Gastroesophageal sphincter (tissue), 4 donors: ENCODE results near the gene MTHFD1L. TPM values are rescaled to one million over a fixed set of nuclear protein-coding genes. Genes with fewer than 3 reads are reported as not detected.

Source experiments
- ATAC-seq: fragments of 150-250 bp; one replicate; pipeline ENCODE4 v1.9.1; 2016; ENCODE audit warnings: mild to moderate bottlenecking, moderate library complexity
- H3K27ac ChIP-seq, 4 donors: fragments of 200-600 bp; sonication (generic) in 3 of 4; 1 replicate in 3 of 4; 2 replicates in 1 of 4; pipeline ENCODE4 v1.5.1; 2016 to 2019
- H3K27me3 ChIP-seq: fragments of 200-600 bp; sonication (generic); one replicate; pipeline ENCODE4 v1.5.1; 2019
- H3K36me3 ChIP-seq, 2 donors: fragments of 200-600 bp; sonication (generic); one replicate each; pipeline ENCODE4 v1.5.1; 2019; ENCODE audit warnings: control low read depth in 1 of 2
- H3K4me1 ChIP-seq, 3 donors: fragments of 200-600 bp; sonication (generic); 1 replicate in 2 of 3; 2 replicates in 1 of 3; pipeline ENCODE4 v1.5.1; 2016 to 2019; ENCODE audit warnings: control low read depth in 2 of 3
- H3K4me3 ChIP-seq, 2 donors: fragments of 200-600 bp; sonication (generic); one replicate each; pipeline ENCODE4 v1.5.1; 2019; ENCODE audit warnings: mild to moderate bottlenecking in 1 of 2, moderate library complexity in 1 of 2
- H3K9me3 ChIP-seq, 3 donors: fragments of 200-600 bp; sonication (generic); one replicate each; pipeline ENCODE4 v1.5.1; 2017 to 2019; ENCODE audit warnings: control low read depth in 2 of 3
- CTCF ChIP-seq, 4 experiments: fragments of 200-600 bp in 2 of 4; fragments of 450-650 bp in 2 of 4; sonication (generic) in 1 of 4; IDR thresholded peaks; one replicate each; pipeline ENCODE4 v1.5.1; 2017 to 2019; ENCODE audit warnings: antibody characterized with exemption in 4 of 4, mild to moderate bottlenecking in 2 of 4, moderate library complexity in 2 of 4
- EP300 ChIP-seq: sonication (generic); formaldehyde crosslinking; IDR thresholded peaks from one replicate; pipeline ENCODE4 v1.6.1; 2017; ENCODE audit warnings: antibody characterized with exemption, mild to moderate bottlenecking
- POLR2A ChIP-seq, 2 donors: fragments of 450-650 bp; IDR thresholded peaks; one replicate each; pipeline ENCODE4 v1.6.1; 2017; ENCODE audit warnings: antibody characterized with exemption in 2 of 2, mild to moderate bottlenecking in 2 of 2, moderate library complexity in 1 of 2
- POLR2AphosphoS5 ChIP-seq: sonication (generic); formaldehyde crosslinking; IDR thresholded peaks from one replicate; pipeline ENCODE4 v1.6.1; 2017; ENCODE audit warnings: antibody characterized with exemption
- WGBS, 2 donors: methylation state at CpG; one replicate each; pipeline ENCODE4 v1.1.5; 2018; ENCODE audit warnings: low coverage in 1 of 2; 5-methylcytosine and 5-hydroxymethylcytosine counted together
- total RNA-seq, 4 donors: library from RNA; depleted of rRNA; stranded (reverse); fragments of >200 nt; gene quantifications; one replicate each; pipeline ENCODE4 v1.1.0, GENCODE V29; 2016

The MTHFD1L gene
- total RNA-seq, 4 donors from 2014 or later = 1.2 to 10.8 (median 4.0) TPM

- Histone ChIP-seq H3K4me1 (peaks cover 0 to 13% (median 0%) of the 10 kb centered on the region in 3 donors), H3K27ac (no peak overlapping the region), H3K36me3 (no peaks in the 10 kb centered on the region), H3K4me3 (no peak overlapping the region), H3K27me3 (no peaks in the 10 kb centered on the region), H3K9me3 (no peaks in the 10 kb centered on the region)
- no peak for TF ChIP-seq EP300
- no peak for TF ChIP-seq POLR2AphosphoS5
- TF ChIP-seq CTCF (IDR thresholded peaks at IDR 0.05) = no peak
- TF ChIP-seq POLR2A (IDR thresholded peaks at IDR 0.05) = no peak
- ATAC-seq = no peak
- 89 to 100% methylated on average over 4 to 16 of the region's 17 CpGs for WGBS, 2 donors
Observed at GRCh38 chr6:151002491-151002935, 137.0 kb downstream of the MTHFD1L start.

GRCh38 chr6:151004383-151005024 is 139.0 kb downstream of the MTHFD1L start:
- peak; percentile 73 for ATAC-seq
- WGBS, 2 donors = 52 to 57% methylated on average over 7 to 8 of the region's 8 CpGs
- H3K27me3 ChIP-seq = no peaks in the 10 kb centered on the region
- TF ChIP-seq CTCF (IDR thresholded peaks at IDR 0.05) = no peak
- TF ChIP-seq EP300 = no peak
- TF ChIP-seq POLR2A (IDR thresholded peaks at IDR 0.05) = no peak
- TF ChIP-seq POLR2AphosphoS5 = peak; percentile 19
- peaks cover 0 to 13% (median 0%) of the 10 kb centered on the region in 3 donors for H3K4me1 ChIP-seq
- H3K9me3 ChIP-seq = no peaks in the 10 kb centered on the region
- H3K27ac ChIP-seq = peak overlapping the region in 3 of 4 donors; percentile 53 to 63 (median 54)
- no peaks in the 10 kb centered on the region for H3K36me3 ChIP-seq
- no peak overlapping the region for H3K4me3 ChIP-seq

GRCh38 chr6:151005164-151005563 is 139.7 kb downstream of the MTHFD1L start:
- no peaks in the 10 kb centered on the region for H3K27me3 ChIP-seq
- no peaks in the 10 kb centered on the region for H3K9me3 ChIP-seq
- H3K4me1 ChIP-seq = peaks cover 0 to 13% (median 0%) of the 10 kb centered on the region in 3 donors
- TF ChIP-seq CTCF (IDR thresholded peaks at IDR 0.05) (no peak), POLR2A (IDR thresholded peaks at IDR 0.05) (no peak), POLR2AphosphoS5 (no peak), EP300 (no peak)
- H3K36me3 ChIP-seq = no peaks in the 10 kb centered on the region
- 72 to 87% methylated on average over 6 of the region's 6 CpGs for WGBS, 2 donors
- no peak overlapping the region for H3K4me3 ChIP-seq
- no peak overlapping the region for H3K27ac ChIP-seq
- no peak for ATAC-seq

GRCh38 chr6:151005896-151006632 is 140.6 kb downstream of the MTHFD1L start:
- Histone ChIP-seq H3K9me3 (no peaks in the 10 kb centered on the region), H3K27ac (no peak overlapping the region), H3K36me3 (no peaks in the 10 kb centered on the region), H3K27me3 (no peaks in the 10 kb centered on the region), H3K4me1 (peaks cover 0 to 13% (median 0%) of the 10 kb centered on the region in 3 donors), H3K4me3 (no peak overlapping the region)
- no peak for ATAC-seq
- TF ChIP-seq EP300 (no peak), POLR2AphosphoS5 (no peak), CTCF (IDR thresholded peaks at IDR 0.05) (no peak), POLR2A (IDR thresholded peaks at IDR 0.05) (no peak)
- WGBS, 2 donors = 87 to 89% methylated on average over 7 to 11 of the region's 13 CpGs
